NOMO-1 treated with DMSO at 0.1 percent for 48 hours (cell line): Measurements from ENCODE around the gene CACTIN.
"Not testable (repeated sequence)": the region's sequence is repeated elsewhere in the genome, so short reads cannot be mapped to it uniquely, and the experiment has no call there.

ENCODE experiments used
- DNase-seq: peaks from one replicate; lab custom pipeline; 2025; ENCODE audit not compliant: unreplicated experiment; lab: John Stamatoyannopoulos, UW

CACTIN gene

DNA sequence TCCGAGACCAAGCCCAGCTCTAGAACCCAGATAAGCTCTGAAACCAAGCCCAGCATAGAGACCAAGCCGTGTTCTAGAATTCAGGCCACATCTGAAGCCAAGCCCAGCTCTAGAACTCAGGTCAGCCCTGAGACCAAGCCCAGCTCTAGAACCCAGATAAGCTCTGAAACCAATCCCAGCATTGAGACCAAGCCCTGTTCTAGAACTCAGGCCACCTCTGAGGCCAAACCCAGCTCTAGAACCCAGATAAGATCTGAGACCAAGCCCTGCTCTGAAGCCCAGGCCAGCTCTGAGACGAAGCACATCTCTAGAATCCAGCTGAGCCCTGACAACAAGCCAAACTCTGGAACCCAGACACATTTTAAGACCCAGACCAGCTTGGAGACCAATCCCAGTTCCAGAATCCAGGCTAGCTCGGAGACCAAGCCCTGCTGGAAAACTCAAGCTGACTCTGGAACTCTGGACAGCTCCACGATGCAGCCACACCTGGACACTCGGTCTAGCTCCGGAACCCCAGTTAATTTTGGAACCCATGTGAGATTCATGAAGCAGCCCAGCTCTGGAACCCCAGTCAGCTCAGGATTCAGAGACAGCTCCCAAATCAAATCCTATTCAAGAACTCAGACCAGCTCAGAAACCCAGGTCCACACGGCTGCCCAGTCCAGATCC lies 35.5 kb downstream of the CACTIN start:
- DNase-seq = no peak

DNA sequence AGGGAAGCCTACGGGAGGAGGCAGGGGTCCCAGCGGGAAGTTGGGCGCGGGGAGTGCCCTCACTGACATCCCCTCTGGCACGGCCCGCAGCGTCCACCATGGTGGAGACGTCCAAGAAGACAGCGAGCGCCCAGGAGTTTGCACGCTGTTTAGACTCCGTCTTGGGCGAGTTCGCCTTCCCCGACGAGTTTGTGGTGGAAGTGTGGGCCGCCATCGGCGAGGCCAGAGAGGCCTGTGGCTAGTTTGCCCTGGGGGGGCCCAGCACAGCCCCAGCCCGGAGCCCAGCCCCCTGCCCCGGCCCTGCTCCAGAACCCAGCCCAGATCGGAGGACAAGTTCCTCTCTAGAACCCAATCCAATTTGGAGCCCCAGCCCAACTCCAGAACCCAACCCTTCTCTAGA lies 36.6 kb downstream of the CACTIN start:
- DNase-seq = no peak

DNA sequence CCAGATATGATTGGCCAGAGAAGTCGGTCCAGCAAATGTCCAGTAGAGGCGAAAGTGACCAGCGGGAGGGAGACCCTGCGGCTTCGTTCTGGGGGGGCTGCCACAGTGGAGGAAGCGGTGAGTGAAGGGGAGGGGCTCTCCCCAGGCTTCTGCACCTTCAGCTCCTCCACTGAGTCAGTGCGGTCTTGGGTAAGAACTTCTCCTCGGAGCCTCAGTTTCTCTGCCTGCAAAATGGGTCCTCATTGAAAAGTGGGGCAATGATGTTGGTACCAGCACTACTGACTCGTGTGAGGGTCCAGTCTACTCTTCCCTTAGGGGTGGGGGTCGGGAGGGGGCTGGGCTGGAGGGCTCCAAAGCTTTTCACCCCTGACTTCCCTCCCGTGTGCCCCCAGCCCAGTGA lies 37.2 kb downstream of the CACTIN start:
- DNase-seq = no peak

DNA sequence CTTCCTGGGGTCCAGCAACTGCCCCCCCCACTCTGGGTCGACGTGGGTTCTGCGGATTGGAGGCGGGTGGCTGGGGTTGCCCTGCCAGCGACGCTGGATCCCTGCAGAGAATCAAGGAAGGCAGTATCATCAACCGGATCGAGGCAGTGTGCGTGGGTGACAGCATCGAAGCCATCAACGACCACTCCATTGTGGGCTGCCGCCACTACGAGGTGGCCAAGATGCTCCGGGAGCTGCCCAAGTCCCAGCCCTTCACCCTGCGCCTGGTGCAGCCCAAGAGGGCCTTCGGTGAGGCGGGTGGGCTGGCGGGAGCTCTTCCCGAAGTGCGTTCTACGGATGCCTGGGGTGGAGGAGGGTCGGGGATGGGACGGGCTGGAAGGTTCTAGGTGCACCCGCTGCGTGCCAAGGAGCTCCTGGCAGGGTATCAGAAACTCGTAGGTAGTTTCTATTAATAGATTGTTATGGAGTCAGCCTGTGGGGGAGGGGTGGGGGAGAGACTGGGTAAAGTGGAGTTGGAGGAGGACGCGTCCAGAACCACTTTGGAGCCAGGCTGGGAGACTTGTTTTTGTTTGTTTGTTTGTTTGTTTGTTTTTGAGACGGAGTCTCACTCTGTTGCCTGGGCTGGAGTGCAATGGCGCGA lies 39.8 kb downstream of the CACTIN start:
- DNase-seq = no peak

DNA sequence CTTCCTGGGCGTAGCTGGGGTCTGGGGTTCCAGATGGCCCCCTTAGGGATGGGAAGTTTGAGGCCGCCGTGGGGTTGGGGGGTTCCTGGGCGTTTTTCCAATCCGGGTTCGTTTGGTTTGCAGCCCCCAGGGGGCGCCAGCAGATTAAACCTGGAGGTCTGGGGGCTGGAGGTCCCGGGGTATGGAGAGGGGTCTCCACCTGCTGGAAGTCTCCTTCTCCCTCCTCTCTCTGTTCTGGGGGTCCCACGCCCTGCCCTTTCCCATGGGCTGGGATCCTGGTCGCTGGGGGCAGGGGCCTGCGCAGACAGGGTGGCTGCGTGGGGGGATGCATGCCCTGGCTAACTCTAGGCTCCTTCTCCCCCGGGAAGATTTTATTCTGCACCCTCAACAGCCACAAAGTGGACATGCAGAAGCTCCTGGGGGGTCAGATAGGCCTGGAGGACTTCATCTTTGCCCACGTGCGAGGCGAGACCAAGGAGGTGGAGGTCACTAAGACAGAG lies 40.4 kb downstream of the CACTIN start:
- no peak for DNase-seq

DNA sequence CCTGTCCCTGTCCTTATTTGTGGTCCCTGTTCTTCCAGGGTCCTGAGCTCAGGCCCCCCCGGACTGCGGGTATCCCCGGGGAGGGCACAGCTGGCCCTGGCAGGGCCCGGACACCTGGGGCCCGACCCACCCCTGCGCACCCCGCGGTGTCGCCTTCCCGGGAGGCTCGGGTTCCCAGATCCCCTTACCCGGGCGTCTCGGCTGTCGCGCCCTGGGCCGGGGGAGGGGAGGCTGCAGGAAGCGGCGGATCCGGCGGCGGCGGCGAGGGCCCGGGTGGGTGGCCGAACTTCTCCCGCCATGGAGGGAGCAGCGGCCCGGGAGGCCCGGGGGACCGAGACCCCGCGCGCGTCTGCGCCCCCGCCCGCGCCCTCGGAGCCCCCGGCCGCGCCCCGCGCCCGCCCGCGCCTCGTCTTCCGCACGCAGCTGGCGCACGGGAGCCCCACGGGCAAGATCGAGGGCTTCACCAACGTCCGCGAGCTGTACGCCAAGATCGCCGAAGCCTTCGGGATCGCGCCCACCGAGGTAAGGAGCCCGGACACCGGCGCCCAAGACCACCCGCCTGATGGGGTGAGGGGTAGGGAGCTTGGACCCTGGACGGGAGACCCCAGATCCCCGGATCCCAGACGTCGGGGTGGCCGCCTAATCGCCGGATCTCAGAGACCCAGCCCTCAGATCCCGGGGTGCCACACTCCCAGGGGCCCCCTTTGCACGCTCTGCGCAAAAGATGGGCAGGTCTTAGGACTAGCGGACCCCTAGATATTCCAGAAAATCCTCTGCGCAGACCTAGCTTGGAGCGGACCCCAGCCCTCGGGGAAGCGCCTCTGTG lies 41.1 kb downstream of the CACTIN start, which contains the start of gene GIPC3:
Gene GIPC3 (plus strand): TSS at position 178 of the 826 bp plus-strand sequence. CDS start 120 bp downstream, at position 298.
- DNase-seq = no peak

DNA sequence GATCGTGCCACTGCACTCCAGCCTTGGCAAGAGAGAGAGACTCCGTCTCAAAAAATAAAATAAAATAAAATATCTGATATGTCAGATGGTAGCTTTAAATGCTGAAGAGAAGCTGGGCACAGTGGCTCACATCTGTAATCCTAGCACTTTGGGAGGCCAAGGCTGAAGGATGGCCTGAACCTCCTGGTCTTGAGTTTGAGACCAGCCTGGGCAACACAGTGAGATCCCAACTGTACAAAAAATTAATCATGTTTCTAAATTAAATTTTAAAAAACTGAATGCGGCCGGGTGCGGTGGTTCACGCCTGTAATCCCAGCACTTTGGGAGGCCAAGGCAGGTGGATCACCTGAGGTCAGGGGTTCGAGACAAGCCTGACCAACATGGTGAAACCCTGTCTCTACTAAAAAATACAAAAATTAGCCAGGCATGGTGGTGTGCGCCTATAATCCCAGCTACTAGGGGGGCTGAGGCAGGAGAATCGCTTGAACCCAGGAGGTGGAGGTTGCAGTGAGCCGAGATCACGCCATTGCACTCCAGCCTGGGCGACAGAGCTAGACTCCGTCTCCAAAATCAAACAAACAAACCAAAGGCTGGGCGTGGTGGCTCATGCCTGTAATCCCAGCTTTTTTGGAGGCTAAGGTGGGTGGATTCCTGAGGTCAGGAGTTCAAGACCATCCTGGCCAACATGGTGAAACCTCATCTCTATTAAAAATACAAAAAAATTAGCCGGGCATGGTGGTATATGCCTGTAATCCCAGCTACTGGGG lies 42.4 kb downstream of the CACTIN start:
- DNase-seq = not testable (repeated sequence)

DNA sequence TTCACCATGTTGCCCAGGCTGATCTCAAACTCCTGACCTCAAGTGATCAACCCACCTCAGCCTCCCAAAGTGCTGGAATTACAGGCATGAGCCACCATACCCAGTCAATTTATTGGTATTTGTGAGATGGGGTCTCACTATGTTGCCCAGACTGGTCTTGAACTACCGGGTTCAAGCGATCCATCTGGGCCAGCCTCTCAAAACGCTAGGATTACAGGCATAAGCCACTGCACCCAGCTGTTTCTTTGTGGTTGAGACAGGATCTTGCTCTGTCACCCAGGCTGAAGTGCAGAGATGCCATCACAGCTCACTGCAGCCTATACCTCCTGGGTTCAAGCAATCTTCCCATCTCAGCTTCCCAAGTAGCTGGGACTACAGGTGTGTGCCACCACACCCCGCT lies 44.8 kb downstream of the CACTIN start:
- not testable (repeated sequence) for DNase-seq

DNA sequence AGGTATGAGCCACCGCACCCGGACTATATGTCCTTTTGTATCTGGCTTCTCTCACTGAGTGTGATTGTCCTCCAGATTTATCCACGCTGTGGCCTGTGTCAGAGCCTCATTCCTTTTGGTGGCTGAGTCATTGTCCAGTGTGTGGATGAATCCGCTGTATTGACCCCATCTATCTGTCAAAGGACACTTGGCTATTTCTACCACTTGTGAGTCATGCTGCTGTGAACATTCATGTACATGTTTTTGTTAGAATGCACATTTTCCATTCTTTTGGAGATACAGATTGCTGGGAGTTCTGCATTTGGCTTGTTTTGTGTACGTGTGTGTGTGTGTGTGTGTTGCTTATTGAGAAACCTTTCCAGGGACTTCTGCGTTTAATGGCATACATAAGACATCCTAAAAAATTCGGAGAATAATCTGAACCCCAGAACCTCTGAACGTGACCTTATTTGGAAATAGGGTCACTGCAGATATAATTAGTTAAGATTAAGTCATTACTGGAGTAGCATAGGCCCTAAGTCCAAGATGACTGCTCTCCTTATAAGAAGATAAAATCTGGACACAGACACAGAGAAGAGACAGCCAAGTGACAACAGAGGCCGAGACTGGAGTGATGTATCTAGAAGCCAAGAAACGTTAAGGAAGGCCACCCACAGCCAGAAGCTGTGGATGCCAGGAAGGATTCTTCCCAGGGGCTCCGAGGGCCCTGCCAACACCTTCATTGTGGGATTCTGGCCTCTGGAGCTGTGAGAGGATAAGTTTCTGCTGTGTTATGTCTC lies 46.2 kb downstream of the CACTIN start:
- DNase-seq = no peak

DNA sequence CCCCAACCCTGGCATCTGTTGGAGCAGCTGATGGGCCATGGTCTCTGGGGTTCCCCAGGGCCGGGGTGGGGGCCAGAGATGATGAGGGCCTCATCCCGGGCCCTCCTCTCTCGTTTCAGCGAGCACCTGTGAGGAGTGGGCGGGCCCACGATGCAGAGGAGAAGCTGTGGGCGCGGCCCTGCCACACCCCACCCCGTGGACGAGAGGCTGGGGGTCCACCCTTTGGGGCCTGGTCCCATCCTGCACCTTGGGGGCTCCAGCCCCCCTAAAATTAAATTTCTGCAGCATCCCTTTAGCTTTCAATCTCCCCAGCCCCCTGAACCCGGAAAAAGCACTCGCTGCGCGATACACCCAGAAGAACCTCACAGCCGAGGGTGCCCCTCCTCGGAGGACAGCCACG lies 48.2 kb downstream of the CACTIN start:
- DNase-seq = no peak

DNA sequence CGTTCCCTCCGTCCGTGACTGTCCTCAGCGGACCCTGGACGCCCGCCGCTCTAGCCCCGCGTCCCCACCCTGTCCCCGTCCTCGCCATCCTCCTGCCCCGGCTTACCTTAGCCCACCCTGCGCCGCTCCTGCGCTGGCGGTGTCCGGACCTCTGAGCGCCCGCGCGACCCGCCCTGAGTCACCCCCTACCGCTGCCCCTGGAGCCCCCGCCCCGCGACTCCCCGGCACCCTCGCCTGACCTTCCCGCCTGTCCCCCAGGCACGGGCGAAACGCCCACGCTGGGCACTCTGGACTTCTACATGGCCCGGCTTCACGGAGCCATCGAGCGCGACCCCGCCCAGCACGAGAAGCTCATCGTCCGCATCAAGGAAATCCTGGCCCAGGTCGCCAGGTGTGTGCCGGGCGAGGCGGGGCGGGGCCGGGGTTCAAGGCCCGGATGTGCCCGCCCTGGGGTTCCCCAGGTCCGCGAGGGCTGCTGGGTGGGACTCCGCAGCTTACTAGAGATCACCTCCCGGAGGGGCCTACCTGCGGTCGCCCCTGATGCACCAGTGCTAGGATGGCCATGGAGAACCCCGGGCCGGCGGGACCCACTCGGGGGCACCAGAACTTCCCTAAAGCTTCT lies 48.8 kb downstream of the CACTIN start:
- no peak for DNase-seq

DNA sequence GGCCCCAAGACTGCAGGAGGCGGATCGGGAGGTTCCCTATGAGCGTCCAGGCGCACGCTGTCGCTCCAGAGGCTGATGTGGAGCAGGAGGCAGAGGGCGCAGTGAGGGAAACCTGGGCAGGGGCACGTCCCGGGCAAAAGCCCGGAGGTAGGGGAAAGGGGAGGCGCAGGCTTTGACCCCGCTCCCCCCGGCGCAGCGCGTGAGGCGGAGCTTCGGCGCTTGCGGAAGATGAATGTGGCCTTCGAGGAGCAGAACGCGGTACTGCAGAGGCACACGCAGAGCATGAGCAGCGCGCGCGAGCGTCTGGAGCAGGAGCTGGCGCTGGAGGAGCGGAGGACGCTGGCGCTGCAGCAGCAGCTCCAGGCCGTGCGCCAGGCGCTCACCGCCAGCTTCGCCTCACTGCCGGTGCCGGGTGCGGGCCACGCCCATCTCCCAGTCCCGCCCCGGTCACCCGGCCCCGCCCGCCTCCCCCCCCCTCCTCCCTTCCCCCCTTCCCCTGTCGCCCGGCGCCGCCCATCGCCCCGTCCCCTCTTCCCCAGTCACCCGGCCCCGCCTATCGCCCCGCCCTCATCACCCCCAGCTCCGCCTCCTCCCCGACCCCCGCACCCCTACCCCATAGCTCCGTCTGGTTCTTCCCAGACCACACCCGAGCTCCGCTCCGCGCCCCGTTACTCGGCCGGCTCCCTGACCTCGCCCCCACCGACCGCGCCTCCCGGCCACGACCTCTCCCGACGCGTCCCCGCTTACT lies 49.7 kb downstream of the CACTIN start:
- DNase-seq = no peak

DNA sequence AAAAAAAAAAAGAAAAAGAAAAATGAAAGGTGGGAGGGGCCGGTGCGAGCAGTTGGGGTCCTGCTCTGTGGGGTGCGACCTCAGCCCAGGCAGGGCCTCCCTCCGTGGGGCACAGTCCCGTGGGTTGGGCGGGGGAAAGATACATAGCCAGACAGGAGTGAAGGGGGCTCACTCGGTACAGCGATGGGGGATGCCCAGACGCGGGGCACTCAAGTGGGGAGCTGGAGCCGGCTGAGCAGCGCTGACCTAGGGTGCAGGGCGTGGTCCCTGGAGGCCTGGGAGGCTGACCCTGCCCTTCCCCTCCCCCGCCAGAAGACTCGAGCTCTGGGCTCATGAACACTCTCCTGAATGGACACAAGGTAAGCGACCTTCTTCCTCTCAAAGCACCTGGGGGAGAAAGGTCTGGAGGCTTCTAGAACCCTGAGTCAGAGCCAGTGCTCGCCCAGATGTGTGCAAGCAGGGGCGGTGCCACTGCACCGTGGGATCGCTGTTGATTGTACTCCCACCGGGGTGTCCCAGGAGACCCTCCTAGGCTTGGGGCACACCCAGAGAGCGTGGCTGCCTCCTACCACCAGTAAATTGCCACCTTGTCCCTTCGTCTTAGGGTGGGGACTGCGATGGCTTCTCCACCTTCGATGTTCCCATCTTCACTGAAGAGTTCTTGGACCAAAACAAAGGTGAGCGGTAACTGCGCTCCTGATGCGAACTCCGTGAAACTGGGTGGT lies 50.5 kb downstream of the CACTIN start:
- no peak for DNase-seq

DNA sequence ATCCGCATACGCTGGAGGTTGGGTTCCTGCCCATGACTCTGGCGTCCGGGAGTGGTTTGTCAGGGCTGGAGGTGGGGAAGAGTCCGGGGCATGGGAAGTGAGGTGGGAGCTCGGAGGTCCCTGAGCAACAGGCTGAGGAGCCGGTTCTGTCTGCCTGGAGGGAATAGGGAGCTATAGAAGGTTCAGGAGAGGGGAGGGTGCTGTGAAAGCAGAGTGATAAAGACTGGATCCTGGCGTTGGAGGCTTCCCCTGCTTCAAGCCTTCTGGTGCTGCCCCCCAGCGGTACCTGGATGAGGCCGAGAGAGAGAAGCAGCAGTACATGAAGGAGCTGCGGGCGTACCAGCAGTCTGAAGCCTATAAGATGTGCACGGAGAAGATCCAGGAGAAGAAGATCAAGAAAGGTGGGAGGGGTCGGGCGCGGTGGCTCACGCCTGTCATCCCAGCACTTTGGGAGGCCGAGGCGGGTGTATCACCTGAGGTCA lies 51.3 kb downstream of the CACTIN start:
- no peak for DNase-seq

DNA sequence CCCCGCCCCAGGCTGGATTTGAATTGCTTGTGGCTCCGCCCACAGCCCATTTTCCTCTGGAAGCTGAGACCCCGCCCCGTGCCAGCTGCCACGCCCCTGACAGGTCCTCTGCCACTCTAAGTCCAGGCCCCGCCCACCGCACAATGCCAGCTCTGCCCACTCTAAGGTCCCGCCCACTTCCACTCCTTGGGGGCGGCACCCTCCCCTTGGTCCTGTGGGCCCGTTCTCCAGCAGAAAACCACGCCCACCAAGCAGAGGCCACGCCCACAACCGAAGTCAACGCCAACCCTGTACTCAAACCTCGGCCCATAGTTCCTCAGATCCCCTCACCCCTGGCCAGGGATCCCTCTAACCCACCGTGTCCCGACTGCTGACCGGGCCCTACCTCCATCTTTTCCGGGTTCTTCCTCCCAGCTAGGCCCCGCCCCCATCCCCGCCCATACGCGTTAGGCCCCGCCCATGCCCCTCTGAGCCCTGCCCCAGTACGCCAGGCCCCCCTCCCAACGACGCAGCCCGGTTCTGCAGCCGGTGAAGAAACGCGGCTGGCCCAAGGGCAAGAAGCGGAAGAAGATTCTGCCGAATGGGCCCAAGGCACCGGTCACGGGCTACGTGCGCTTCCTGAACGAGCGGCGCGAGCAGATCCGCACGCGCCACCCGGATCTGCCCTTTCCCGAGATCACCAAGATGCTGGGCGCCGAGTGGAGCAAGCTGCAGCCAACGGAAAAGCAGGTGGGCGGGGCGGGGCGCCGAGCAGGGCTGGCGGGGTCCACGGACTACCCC lies 52.5 kb downstream of the CACTIN start:
- peak; percentile 87 for DNase-seq

DNA sequence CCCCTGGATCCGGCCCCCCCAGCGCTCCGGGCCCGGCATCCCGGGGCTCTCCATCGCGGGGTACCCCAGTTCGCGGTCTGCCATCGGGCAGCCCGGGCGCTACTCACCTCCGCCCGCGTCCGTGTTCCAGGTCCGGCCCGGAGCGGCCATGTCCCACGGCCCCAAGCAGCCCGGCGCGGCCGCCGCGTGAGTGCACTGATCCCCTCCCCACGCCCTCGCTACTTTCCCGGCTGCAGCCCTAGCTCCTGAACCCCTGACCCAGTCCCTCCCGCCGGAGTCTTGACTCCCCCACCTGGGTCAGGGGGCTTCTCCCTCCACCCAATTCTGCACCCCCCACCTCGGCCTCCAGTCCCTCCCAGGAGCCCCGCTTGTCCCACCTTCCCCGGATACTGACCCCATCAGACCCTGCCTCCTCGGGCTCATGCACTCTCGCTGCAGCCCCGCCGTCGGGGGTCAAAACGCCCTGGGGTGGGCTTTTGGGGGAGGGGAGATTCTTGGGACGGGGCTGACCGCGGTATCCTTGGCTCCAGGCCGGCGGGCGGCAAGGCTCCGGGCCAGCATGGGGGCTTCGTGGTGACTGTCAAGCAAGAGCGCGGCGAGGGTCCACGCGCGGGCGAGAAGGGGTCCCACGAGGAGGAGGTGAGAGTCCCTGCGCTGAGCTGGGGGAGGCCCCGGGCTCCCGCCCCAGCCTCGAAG lies 53.3 kb downstream of the CACTIN start:
- no peak for DNase-seq

DNA sequence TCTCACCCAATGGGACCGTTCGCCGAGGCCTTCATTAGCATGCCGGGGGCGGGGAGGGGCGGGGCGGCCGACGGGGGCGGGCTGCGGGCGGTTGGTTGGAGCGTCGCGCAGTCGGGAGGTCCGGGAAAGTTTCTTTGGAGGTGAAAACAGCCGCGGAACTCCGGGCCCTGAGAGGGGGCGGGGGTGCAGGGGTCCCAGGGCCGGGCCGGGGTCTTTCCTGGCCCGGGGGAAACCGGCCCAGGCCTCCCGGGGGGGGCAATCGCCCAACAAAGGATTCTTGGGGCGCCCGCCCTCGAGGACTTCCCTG lies 53.8 kb downstream of the CACTIN start, which contains the start of gene HMG20B:
Gene HMG20B (plus strand): TSS at position 90 of the 307 bp plus-strand sequence. CDS start 366 bp downstream, outside the sequence.
- DNase-seq = no peak
